Testis (tissue), 2 donors: Measurements from ENCODE around the gene JMJD4.

ENCODE experiments used
- CTCF ChIP-seq, 3 experiments: fragments of 450-650 bp in 2 of 3; fragments of 200-600 bp in 1 of 3; sonication (generic) in 1 of 3; IDR thresholded peaks; one replicate each; pipeline ENCODE4 v1.5.1; 2016 to 2019; ENCODE audit warnings: antibody characterized with exemption in 3 of 3, mild to moderate bottlenecking in 2 of 3, moderate library complexity in 1 of 3
- POLR2A ChIP-seq: fragments of 450-650 bp; IDR thresholded peaks from one replicate; pipeline ENCODE4 v1.6.1; 2017; ENCODE audit warnings: antibody characterized with exemption, mild to moderate bottlenecking, moderate library complexity

- TF ChIP-seq POLR2A = no peak
- no peak for TF ChIP-seq CTCF (IDR thresholded peaks at IDR 0.05)
Measured at GRCh38 chr1:227782226-227782625, 47.1 kb upstream of the JMJD4 start.
